ENCODE measurements around the gene GPR27.
A peak's percentile ranks its signal among the peaks of the same experiment; 100 is the strongest.

The GPR27 gene, protein sequence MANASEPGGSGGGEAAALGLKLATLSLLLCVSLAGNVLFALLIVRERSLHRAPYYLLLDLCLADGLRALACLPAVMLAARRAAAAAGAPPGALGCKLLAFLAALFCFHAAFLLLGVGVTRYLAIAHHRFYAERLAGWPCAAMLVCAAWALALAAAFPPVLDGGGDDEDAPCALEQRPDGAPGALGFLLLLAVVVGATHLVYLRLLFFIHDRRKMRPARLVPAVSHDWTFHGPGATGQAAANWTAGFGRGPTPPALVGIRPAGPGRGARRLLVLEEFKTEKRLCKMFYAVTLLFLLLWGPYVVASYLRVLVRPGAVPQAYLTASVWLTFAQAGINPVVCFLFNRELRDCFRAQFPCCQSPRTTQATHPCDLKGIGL

DNA sequence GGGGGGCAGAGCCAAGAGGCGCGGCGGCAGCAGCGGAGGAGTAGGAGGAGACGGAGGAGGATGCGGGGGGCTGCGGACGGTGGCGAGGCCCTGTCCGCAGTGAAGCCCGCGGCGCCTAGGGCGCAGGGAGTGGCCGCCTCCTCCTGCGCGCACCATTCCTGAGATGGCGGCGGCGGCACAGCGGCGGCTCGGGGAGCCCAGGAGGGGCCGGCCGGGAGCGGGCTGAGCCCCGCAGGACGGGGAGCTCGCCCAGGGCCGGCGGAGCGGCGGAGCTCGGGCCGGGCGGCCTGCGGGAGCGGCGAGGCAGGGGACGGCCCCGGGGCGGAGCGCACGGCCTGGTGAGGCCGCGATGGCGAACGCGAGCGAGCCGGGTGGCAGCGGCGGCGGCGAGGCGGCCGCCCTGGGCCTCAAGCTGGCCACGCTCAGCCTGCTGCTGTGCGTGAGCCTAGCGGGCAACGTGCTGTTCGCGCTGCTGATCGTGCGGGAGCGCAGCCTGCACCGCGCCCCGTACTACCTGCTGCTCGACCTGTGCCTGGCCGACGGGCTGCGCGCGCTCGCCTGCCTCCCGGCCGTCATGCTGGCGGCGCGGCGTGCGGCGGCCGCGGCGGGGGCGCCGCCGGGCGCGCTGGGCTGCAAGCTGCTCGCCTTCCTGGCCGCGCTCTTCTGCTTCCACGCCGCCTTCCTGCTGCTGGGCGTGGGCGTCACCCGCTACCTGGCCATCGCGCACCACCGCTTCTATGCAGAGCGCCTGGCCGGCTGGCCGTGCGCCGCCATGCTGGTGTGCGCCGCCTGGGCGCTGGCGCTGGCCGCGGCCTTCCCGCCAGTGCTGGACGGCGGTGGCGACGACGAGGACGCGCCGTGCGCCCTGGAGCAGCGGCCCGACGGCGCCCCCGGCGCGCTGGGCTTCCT, at the start of gene GPR27:
Gene GPR27 (plus strand): TSS at position 155 of the 909 bp plus-strand sequence. CDS start 195 bp downstream, at position 350.
- no peak for TF ChIP-seq JUND (IDR thresholded peaks at IDR 0.05; ENCODE audit: low read depth)
- peak; percentile 46 to 52 for DNase-seq (ENCODE audit: low read depth in 1 of 2, low spot score in 1 of 2)
- in situ Hi-C loops (cut with HindIII; ENCODE audit: low pct_unique_long_range_greater_than_20kb, low sequenced_read_pairs): no loop called here

DNA sequence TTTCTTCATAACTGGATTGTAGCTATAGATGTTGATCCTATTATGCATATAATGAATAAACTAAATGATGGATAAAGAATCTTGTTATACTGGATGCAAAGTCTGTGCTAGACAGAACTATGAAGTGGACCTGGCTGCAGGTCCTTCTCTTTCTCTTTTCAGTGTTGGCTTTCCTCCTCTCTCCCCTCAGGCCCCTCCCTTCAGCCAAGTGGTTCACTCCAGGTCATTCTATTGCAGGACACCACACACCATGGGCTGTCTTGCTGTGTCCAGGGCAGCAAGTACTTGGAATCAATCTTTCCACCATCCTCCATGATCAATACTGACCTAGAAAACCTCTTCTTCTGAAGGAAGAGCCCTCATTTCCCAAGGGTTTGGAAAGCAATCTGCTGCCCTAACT, 48.7 kb upstream of the GPR27 start:
- in situ Hi-C loops (cut with HindIII; ENCODE audit: low pct_unique_long_range_greater_than_20kb, low sequenced_read_pairs): no loop called here
- DNase-seq (ENCODE audit: low read depth in 1 of 2, low spot score in 1 of 2): no peak
- no peak for TF ChIP-seq JUND (IDR thresholded peaks at IDR 0.05; ENCODE audit: low read depth)

DNA sequence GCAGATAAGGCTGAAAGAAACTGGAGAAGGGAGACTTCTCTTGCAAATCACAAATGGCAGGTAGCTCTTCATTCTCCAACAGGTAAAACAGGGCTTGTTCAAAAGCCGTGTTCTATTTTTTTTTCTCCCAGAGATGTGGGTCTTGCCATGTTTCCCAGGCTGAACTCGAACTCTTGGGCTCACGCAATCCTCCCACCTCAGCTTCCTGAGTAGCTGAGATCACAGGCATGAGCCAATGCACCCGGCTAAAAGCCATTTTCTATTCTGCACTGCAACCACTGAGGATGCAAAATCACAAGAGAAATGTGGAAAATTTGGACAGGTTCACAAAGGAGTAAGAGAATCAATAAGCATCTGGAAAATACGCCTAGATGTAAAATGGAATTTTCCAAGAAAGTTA, 48.0 kb upstream of the GPR27 start:
- DNase-seq (ENCODE audit: low read depth in 1 of 2, low spot score in 1 of 2): no peak
- in situ Hi-C loops (cut with HindIII; ENCODE audit: low pct_unique_long_range_greater_than_20kb, low sequenced_read_pairs): no loop called here
- no peak for TF ChIP-seq JUND (IDR thresholded peaks at IDR 0.05; ENCODE audit: low read depth)

DNA sequence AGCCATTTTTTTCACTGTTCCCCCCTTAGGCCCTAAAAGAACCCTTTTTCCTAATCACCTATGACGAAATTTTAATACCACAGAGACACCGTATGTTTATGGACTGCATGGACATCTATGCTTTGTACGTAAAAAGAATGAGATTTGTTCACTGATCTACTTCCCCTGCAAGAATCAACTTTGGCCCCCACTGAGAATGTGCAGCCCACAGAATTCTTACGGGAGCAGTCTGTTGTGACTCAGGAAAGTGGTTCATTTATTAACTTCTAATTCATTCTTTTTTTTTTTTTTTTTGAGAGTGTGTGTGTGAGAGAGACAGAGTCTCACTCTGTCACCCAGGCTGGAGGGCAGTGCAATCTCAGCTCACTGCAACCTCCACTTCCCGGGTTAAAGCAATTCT, 46.1 kb upstream of the GPR27 start:
- in situ Hi-C loops (cut with HindIII; ENCODE audit: low pct_unique_long_range_greater_than_20kb, low sequenced_read_pairs): no loop called here
- TF ChIP-seq JUND (IDR thresholded peaks at IDR 0.05; ENCODE audit: low read depth): no peak
- no peak for DNase-seq (ENCODE audit: low read depth in 1 of 2, low spot score in 1 of 2)

DNA sequence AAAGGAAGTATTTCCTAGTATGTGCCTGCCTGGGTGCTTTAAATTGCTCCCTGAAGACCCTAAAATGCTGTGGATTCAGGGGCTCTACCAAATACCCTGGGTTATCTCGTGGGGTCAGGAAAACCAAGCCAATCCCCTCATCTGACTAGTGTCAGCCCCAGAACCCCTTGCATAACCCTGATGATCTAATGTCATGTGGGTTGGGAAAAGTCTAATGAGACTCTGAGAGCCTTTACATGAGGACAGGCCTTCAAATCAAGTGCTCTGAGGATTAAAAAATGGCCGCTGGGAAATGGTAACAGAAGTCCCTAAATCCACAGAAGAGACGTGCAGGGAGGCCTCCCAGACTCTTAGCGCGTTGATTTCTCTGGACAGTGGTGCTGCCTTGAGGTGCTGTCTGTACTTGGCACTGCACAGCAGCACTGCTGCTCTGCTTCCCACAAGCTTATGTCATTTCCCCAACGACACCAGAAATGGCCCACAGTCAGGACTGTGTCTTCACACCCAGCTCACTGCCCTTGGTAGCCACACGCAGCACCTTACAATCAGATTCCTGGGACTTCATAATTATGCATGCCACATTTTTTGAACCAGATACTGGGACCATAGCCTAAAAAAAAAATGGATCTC, 45.1 kb upstream of the GPR27 start:
- TF ChIP-seq JUND (IDR thresholded peaks at IDR 0.05; ENCODE audit: low read depth): no peak
- in situ Hi-C loops (cut with HindIII; ENCODE audit: low pct_unique_long_range_greater_than_20kb, low sequenced_read_pairs): no loop called here
- no peak for DNase-seq (ENCODE audit: low read depth in 1 of 2, low spot score in 1 of 2)

DNA sequence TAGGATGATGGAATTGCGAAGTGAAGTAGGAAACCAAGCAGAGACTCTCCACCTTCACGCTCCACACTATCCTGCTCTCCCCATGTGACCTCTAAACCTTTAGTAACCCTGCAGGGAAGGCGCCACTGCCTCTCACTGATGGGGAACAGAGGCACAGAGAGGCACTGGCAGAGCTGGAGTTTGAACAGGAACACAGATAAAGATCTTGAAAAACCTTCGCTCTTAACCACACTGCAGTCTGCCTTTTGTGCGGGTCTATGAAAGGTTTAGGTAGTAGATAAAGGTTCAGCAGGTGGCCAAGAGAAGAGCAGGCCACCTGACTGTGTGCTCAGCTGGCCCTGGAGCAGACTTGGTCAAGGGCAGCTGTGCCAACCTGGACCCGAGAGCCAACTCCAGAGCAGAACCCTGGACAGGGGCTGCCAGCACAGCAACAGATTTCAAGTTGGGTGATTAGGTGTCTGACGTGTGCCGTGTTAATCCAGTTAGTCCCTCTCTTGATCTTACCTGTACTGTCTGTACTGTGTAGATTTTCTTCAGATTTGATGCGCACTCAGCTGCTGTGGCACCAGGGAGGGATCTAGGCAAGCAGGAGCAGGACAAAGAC, 43.6 kb upstream of the GPR27 start:
- in situ Hi-C loops (cut with HindIII; ENCODE audit: low pct_unique_long_range_greater_than_20kb, low sequenced_read_pairs): no loop called here
- DNase-seq (ENCODE audit: low read depth in 1 of 2, low spot score in 1 of 2): no peak
- TF ChIP-seq JUND (IDR thresholded peaks at IDR 0.05; ENCODE audit: low read depth): no peak

DNA sequence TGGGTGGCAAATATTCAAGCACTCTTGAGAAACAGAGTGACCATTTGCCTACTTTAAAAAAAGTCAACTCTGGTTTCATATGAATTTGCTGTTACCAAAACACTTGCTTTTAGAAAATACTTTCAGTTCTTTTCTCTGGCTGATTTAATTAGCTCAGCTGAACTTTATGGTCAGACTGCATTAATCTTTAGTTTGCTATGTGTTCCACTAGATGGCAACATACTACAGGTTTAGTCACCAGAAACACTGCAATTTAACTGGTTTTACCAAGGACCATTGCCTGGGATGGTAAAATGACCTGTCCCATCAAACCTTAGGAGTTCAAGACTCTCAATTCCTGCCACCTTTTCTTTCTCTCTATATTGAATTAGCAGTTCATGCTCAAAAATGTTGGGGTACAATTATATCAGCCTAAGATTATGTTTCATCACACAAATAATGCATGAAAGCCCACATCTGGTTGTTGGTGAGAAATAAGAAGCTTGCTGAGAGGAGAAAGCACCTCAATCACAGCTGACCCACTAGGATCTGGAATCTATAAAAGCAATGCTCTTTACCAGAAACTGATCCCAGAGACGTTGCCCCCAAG, 42.7 kb upstream of the GPR27 start:
- in situ Hi-C loops (cut with HindIII; ENCODE audit: low pct_unique_long_range_greater_than_20kb, low sequenced_read_pairs): no loop called here
- DNase-seq (ENCODE audit: low read depth in 1 of 2, low spot score in 1 of 2): peak; percentile 38 to 62
- TF ChIP-seq JUND (IDR thresholded peaks at IDR 0.05; ENCODE audit: low read depth): no peak

DNA sequence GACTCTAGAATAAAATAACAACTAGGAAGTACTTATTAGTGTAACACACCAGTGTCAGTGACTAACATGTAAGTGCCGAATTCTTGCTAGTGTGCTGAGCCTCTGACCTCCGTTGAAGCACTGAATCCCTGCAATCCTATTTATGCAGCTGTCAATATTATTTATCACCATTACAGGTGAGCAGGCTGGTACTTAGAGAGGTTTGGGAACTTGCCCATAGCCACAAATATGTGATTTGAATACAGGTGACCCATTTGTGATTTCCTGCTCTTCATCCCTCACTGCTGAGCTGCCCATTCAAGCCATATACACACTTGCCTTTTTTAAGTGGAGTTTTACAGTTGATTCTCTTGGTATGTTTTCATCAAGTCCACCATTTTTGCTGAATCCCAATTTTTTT, 40.6 kb upstream of the GPR27 start:
- no peak for TF ChIP-seq JUND (IDR thresholded peaks at IDR 0.05; ENCODE audit: low read depth)
- peak in 1 of 2 experiments; percentile 60 for DNase-seq (ENCODE audit: low read depth in 1 of 2, low spot score in 1 of 2)
- in situ Hi-C loops (cut with HindIII; ENCODE audit: low pct_unique_long_range_greater_than_20kb, low sequenced_read_pairs): no loop called here

DNA sequence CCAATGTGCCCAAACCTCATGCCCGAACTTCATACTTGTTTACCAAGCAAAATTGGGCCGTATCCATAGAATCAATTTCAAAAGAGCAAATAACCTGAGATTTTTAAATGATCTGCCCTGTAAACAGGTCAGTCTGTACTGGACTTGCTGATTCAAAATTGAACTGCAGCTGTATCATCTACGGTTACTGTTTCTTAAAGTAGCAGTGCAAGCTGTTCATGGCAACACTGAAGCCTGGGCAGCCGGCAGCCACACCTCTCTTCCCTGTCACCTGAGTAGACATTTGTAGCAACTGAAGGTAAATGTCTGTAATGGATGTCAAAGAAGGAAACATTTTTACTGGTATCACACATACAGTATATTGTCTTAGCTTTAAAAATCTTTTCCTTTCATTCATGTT, 39.1 kb upstream of the GPR27 start:
- in situ Hi-C loops (cut with HindIII; ENCODE audit: low pct_unique_long_range_greater_than_20kb, low sequenced_read_pairs): no loop called here
- TF ChIP-seq JUND (IDR thresholded peaks at IDR 0.05; ENCODE audit: low read depth): no peak
- no peak for DNase-seq (ENCODE audit: low read depth in 1 of 2, low spot score in 1 of 2)

DNA sequence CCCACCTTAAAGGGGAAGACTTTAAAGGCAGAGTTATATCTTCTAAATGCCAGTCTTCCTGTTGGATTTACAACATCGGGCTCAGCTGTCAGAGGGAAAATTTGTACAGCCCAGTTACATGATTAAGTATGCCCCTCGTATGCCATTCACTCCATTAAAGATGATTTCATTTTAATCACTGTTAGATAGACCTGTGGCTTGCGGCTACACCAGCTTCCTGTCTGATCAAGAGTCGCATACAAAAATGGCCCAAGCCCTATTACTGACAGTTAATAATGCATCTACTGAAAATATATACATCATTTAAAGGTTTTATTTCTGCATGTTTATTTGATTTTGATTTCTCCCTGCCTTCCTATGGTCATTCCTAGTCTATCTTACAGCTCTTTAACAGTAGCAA, 35.6 kb upstream of the GPR27 start:
- DNase-seq (ENCODE audit: low read depth in 1 of 2, low spot score in 1 of 2): no peak
- TF ChIP-seq JUND (IDR thresholded peaks at IDR 0.05; ENCODE audit: low read depth): no peak
- in situ Hi-C loops (cut with HindIII; ENCODE audit: low pct_unique_long_range_greater_than_20kb, low sequenced_read_pairs): no loop called here

DNA sequence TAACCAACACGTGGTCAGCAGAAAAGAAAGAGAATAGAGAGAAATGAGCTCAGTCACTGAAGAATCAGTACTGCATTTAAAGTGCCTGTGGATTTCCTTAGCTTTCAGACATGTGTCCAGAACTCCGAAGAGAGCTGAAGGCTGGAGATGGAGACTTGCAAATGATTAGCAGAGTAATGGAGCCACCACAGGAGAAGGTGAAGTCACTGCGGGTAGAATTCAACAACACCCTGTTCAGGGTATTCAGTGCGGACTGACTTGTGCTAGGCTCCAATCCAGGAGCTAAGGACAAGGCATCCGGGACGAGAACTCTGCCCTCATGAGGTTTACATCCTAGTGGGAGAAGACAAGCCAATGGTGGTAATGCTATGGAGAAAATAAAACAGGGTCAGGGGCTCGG, 32.7 kb upstream of the GPR27 start:
- in situ Hi-C loops (cut with HindIII; ENCODE audit: low pct_unique_long_range_greater_than_20kb, low sequenced_read_pairs): no loop called here
- TF ChIP-seq JUND (IDR thresholded peaks at IDR 0.05; ENCODE audit: low read depth): no peak
- DNase-seq (ENCODE audit: low read depth in 1 of 2, low spot score in 1 of 2): no peak

DNA sequence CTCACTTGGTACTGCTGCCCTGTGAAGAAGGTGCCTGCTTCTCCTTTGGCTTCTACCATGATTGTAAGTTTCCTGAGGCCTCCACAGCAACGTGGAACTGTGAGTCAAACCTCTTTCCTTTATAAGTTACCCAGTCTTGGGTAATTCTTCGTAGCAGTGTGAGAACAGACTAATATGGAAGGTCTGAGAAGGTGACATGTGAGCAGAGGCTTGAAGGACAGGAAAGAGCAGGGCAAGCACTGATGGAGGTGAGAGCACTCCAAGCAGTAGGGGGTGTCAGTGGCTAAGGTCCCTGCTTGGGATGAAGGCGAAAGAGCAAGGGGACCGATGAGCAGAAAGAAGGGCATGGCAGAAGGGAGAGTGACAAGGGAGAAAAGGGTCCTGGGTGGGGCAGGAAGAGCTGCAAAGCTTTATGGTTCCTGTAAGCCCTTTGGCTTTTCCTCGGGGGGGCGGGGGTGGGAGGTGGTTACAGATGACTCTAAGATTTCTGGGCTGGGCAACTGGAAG, 32.0 kb upstream of the GPR27 start:
- no peak for DNase-seq (ENCODE audit: low read depth in 1 of 2, low spot score in 1 of 2)
- no peak for TF ChIP-seq JUND (IDR thresholded peaks at IDR 0.05; ENCODE audit: low read depth)
- in situ Hi-C loops (cut with HindIII; ENCODE audit: low pct_unique_long_range_greater_than_20kb, low sequenced_read_pairs): no loop called here
